CD4-positive, alpha-beta T cell treated with Interleukin-15 for 4 hours (primary cell): ENCODE measurements around the gene TXNDC5.
"Not testable (repeated sequence)": the region's sequence is repeated elsewhere in the genome, so short reads cannot be mapped to it uniquely, and the experiment has no call there.

ENCODE experiments used
- DNase-seq: peaks from one replicate; pipeline ENCODE4 v3.0.0-alpha.2; 2020; ENCODE audit warnings: low spot score

The TXNDC5 gene

GRCh38 chr6:7914311-7914710, 3.7 kb upstream of the TXNDC5 start:
- no peak for DNase-seq

DNA sequence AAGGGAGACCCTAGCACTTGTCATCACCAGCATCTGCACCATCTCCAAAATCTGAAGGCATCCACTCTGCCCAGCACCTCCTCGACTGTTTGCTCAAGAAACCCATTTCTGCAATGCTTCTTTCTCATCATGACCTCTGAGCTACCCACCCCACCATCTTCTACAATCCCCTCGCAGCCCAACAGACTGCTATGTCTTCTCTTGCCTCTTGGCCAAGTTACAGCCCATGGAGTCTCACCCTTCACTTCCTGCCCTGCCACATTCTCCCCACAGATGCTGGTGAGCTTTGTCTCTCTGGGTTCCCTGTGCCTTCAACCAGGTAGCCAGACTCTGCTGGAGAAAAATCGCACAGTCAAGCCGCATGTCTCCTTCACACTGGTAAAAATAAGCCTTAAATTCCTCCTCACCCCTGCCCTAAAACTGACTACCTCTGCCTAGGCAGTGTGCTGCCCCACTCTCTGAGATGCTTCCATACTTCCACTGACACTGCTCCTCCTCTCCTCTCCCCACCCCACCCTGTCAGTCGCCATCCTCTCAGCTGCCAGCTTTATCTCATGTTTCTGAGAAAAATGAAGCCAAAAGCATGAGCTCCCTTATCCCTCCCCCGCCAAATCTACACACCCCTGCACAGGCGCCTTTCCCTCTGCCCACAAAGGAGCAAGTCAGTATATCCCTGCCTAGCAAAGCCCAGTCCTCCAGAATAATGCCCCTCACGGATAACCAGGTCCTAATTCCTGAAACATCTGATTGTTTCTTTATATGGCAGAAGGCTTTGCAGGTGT, 2.3 kb upstream of the TXNDC5 start:
- no peak for DNase-seq

DNA sequence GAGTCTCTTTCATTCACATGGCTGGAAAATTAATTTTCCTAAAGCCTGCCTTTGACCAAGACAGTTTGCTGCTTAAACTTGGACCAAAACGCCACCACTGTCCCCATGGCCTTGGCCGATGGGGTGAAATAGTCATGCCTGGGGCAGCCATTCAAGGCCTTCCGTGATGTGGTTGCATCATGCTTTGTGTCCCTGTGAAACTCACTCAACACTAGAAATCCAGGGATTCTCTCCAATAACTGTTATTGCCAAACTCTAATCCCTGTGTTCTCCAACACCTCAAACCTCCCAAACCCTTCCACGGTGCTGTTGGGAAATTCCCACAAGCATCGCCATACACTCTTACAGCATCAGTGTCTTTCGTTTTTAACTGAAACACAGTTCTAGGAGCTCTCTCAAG, 1.4 kb upstream of the TXNDC5 start:
- DNase-seq: no peak

DNA sequence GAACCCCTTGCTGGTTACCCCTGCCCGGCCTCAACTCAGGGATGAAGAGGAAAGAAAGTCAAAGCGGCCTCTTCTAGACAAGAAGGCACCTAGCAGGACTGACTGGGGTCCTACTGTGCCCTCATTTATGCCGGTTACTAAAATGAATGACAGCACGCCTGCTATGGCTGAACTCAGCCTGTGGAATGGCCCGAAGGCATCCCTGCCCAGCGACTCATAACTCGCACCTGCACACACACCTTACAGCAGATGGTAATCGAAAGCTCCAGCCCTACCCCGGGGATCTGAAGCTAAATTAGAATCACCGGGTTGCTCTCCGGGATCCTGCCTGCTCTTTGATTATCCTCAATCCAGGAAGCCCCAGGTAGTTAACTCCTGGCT, 747 bp upstream of the TXNDC5 start:
- DNase-seq: no peak

DNA sequence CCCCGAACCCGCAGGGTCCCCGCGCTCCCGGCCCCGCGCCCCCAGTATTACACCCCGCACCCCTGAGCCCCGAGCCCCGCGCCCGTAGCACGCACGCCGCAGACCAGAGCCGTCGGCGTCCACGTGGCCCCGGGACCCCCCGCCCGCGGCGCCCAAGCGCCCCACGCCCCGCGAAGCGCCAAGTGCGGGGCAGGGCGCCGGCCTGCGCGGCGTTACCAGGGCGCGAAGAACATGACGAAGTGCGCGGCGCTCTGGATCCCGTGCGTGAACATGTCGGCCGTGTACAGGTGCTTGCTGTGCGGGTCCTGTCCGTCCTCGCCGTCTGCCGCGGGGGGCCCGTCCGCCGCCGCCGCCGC, 312 bp downstream of the TXNDC5 start:
- DNase-seq: no peak

DNA sequence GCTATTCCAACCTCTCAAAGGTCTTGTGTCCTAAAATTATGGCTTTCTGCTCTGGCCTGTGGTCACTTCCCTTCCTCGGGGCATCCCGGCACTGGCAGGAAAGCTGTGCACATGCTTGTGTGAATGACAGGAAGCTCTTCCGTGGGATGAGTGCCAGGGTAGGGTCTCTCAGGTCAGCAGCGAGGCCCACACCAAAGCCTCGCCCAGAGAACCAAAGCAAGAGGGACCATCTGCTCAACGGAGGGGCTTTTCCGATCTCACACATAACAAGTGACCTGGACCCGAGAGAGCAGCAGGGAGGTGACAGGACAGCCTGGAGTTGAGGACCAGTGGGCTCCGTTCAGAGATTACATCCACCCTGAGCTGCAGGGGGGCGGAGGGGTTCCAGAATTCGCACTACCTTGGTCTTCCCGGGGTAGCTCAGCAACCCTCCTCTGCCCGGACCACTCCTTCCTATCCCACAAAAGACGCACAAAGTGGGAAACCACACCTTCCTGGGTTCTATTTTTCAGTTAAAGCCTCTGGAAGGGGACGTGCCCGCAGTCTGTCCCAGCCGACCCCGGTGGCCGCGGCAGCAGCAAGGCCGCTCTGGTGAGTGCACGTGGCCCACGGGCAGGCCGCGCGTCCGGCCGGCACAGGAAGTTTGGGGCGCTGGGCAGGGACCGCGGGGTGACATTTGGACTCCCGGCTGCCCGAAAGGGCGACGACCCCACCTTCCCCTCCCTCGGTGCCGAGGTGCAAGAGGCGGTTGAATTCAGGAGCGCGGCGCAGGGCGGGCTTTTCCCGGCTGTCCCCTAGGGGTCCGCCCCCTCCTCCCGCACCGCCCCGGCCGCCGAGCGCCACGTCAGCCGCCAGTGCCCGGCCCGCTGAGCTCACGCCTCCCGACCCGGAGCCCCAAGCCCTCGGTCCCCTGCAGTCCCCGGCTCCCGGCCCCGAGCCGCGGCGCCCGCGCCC, 988 bp downstream of the TXNDC5 start:
- peak; percentile 6 for DNase-seq

DNA sequence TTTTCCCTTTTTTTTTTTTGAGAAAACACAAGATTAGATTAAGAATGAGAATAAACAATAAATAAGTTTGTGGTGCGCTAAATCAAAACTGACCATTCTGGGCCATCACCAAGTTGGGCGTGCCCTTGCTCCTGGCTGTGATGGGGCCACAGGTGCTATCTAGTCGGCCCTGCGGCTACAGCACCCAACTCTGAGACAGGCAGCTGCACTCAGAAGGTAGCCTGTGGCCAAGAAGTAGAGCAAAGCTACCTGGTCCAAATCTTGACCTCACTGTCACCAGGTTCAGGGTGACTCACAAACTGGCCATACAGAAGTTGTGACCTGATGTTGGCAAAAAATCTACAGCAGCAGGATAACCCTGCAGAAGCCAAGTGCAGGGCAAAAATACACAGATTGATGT, 3.4 kb downstream of the TXNDC5 start:
- no peak for DNase-seq

GRCh38 chr6:7906741-7907140, 3.8 kb downstream of the TXNDC5 start:
- no peak for DNase-seq

DNA sequence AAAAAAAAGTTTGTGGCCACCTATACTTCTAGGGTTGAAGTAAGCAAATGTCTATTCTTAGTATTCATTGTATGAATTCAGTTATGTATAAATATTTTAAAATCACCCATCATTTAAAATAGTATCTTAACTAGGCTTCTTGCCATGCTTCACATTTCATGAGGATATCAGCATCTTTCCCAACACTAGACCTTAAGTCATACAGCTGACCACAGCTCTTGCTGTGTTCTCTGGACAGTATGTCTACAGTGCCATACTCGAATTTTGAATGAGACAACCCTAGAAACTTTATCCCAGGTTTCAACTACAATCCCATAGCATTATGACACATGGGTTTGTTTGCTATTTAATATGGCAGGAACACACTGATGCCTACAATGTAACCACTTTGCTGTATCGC, 5.2 kb downstream of the TXNDC5 start:
- DNase-seq: no peak

DNA sequence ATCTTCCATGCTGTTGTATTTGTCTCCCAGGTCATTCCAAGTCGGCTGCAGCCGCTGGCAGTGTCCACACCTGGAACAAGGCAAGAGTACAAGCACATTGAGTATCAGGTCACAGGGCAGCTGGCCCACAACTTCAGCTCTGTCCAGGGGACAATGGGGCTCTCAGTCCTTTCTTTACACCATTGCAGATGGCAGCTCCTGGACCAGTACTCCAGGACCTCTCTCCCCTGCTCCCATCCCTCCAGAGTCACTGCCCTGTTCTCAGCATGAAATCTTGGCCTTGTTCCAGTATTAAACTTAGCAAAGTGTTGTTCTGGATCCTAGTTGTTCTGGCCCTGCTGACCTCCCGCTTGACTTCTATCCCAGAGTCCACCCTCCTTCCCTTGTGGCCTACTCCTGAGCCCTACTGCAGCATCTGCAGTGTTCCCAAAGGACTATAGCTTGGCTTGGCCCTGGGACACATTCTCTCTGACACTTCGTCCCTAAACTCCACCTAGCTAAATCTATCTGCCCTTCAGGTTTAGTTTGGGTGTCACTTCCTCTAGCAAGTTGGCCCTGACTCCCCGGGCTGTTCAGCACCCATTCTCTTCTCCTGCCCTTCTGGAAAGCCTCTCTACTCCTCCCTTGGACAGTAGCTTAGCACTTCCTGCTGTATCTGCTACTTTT, 5.8 kb downstream of the TXNDC5 start:
- DNase-seq: no peak

GRCh38 chr6:7903673-7904072, 6.9 kb downstream of the TXNDC5 start:
- DNase-seq: no peak

DNA sequence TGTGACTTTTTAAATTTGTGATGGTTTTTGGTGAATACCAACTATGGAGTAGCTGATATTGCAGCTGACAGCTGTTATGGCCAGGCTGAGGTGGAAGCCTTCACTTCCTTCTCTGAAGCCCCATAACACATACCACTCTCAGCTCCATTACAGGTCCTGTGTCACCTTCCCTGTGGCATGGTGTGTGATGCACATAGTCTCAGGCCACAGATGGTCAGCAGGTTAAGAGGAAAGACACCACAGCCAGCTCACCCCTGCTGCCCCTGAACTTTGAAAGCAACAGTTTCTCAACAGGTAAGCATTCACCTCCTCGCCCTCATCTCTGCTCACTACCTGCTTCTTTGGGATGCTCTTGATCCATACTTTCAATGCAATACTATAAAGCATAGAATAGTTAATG, 7.7 kb downstream of the TXNDC5 start:
- DNase-seq: no peak

DNA sequence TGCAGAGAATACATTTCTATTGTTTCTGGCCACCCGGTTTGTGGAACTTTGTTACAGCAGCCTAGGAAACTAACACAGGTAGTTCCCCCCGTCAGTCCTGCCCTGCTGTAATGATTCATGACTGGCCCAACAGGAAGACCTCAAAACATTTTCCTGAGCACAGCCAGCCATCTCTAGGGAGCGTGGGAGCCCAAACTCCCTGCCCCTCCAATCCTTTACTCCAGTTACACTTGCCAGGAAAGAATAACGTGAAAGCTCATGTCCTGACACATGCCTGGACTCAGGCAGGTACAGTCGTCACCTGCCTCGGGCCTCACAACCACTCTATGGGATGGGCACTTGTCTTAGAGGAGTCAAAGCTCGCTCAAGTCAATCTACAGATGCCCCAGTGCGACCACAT, 8.4 kb downstream of the TXNDC5 start:
- no peak for DNase-seq

DNA sequence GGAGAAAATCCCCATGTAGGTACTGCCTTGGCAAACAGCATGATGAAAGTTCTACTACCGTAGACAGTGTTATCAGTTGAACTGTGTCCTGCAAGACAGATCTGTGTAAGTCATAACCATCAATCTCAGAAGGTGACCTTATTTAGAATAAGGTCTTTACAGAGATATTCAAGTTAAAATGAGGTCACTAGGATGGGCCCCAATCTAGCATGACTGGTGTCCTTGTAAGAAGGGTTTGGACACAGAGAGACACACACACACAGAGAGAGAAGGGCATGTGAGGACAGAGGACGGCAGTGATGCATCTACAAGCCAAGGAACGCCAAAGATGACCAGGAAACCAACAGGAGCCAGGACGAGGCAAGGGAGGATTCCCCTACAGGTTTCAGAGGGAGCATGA, 8.8 kb downstream of the TXNDC5 start:
- no peak for DNase-seq

GRCh38 chr6:7901056-7901455, 9.5 kb downstream of the TXNDC5 start:
- DNase-seq: no peak

DNA sequence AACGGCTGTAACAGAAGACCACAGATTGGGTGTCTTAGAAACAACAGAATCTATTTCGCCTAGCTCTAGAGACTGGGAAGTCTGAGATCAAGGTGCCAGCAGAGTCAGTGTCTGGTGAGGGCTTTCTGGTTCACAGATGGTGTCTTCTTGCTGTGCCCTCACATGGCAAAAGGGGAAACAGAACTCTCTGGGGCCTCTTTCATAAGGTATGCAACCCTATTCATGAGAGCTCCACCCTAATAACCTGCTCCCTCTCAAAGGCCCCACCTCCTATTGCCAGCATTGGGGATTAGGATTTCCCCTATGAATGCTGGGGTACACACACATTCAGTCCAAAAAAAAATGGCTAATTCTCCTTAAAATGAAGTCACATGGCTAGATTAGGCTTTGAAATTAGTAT, 10.0 kb downstream of the TXNDC5 start:
- DNase-seq: no peak

DNA sequence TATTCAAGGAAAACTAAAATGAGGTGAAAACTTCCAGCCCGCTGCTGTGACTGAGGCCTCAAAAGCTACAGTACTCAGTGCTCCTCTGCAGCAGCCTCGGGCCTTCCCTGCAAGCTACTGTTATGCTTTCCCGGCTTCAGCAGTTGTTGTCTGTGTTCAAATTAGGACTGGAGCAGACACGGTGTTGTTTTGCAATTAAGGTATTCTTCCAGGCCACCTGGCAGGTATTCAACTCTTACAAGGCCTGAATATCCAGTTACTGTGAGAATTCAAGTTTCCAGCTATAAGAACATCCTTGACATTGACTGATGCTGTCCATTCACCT, 10.7 kb downstream of the TXNDC5 start:
- no peak for DNase-seq

DNA sequence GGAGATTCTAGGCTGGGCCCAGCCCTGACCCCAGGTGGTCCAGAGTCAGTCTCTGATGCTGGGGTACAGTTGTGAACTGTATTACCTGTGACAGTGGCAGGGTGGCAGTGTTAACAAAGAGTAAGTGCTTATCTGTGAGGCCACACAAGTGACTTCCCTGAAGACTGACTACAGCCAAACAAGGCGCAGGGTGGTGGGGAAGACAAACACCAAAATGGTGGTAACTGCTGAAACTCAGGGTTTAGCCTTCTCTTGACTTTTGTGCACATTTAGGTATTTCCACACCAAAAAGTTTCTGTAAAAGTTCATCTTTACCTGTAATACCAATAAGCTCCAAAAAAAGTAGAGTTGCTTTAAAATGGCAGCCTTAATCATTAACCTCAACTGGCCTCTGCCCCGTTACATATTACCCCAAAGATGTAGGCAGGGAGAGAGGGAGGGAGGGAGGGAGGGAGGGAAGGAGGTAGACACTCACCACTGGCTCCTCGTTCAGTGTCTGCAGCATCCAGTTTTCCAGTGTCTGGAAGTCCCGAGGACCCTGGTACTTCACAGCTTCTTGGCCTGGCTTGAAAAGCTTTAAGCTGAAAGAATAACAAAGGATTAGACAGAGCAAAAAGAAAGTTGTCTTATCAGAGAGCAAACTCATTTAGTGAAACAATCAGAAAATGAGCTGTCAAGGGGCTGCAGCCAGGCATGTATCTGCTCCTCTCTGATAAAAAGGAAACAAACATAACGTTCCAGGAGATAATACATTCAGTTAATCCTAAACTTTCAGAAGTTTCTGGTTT, 11.3 kb downstream of the TXNDC5 start:
- DNase-seq: no peak

GRCh38 chr6:7898193-7898586, 12.4 kb downstream of the TXNDC5 start:
- DNase-seq: not testable (repeated sequence)

DNA sequence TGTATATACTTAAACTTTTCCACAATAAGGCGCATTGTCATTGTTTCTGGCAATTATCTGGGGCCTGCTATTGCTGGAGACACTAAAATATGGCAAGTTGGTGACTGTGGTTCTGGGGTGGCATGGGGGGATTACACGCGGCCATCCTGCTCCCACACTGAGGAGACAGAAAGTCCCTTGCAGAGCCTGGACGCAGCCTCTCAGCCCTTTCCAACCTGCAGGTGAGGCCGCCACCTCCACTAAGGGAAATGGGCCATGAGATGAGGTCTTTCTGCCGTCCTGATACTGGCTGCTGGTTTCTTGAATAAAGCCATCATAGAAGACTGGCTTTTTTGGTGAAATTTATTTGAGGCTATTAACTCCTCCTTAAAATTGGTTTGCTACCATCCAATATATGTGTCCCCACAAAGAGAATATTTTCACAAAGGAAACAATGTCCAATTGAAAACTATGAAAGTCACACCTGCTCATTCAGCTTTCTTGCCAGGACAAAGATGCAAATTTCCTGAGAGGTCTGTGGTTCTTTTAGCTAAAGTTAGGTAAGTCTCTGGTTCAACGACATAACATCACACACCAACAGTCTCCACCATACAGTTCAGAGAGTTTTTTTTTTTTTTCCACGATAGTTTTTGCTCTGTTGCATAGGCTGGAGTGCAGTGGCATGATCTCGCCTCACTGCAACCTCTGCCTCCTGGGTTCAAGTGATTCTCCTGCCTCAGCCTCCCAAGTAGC, 13.0 kb downstream of the TXNDC5 start:
- DNase-seq: no peak

DNA sequence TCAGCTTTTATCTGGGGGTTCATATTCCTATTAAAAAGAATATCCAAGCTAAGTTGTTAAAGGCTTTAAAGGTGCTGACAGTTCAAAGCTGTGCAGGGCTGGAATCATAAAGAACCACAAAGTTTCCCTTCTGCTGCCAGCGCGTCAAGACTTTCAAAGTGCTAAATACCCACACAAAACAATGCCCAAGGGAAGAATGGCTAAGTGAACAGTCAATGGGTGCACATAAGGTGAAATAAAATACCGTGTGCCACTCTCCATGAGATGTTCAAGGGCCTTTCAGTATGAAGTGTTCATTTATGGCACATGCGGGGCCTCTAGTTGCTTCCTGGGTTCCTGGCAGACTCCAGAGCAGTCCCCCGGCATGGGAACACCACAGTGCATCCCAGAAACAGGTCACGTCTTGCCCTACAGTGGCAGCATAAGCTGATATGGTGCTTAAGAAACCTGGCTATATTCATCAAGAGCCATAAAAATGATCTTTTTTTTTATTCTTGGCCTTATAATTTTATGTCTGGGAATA, 14.1 kb downstream of the TXNDC5 start:
- DNase-seq: no peak

DNA sequence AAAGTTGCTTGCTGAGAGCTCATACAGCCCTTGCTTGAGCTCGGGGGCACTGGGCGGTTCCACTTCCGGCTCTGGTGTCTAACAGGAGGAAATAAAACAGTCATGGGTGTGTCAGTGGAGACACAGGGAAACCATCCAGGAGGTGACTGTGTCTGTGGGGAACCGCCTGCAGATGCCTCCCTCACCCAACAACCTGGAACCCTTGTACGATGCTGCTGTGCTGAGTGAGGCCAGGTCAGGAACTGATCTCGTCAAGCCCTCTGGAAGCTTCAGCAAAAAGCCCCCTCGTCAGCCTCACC, 15.5 kb downstream of the TXNDC5 start:
- no peak for DNase-seq
